Measurements from ENCODE around the gene HOXA10.

The HOXA10 gene

GRCh38 chr7:27143023-27143949, 30.8 kb downstream of the HOXA10 start, which contains the start of gene HOXA5:
TSS of gene HOXA5 (minus strand) at chr7:27143681. CDS start at chr7:27143607, 74 bp downstream.
- no peak for FAIRE-seq

GRCh38 chr7:27142580-27143022, 31.5 kb downstream of the HOXA10 start:
- no peak for FAIRE-seq

- no peak for FAIRE-seq
Observed at GRCh38 chr7:27141923-27142579, 32.1 kb downstream of the HOXA10 start.

DNA sequence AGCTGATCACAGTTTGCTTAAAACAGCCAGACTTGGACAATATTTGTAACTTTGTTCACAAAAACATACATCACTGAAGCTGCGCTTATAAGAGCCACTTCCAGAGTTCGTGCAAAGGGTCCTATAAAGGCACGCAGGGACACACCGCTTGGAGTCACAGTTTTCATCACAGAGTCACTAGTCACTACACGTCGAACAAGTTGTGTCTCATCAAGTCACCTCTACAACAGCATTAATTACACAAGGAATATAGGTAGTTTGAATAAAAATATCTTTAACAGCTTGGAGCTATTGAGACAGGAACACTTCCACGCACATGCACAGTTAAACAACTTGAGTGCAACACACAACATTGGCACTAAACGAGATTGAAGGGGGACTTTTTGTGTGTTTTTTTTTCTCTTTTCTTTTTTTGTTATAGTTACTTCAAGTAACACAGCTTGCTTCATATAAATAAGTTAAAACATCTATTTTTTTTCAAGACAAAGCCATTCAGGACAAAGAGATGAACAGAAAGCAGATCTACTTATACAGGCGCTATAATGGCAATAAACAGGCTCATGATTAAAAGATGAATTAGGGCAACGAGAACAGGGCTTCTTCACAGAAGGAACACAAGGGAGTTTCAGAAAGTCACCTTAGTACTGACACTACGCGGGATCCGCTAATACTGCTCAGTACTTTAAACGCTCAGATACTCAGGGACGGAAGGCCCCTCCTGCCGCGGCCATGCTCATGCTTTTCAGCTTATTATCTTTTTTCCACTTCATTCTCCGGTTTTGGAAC, 32.8 kb downstream of the HOXA10 start:
- no peak for FAIRE-seq

GRCh38 chr7:27140126-27140857, 33.8 kb downstream of the HOXA10 start:
- FAIRE-seq: no peak

- FAIRE-seq: no peak
Observed at GRCh38 chr7:27139334-27140125, 34.6 kb downstream of the HOXA10 start.

DNA sequence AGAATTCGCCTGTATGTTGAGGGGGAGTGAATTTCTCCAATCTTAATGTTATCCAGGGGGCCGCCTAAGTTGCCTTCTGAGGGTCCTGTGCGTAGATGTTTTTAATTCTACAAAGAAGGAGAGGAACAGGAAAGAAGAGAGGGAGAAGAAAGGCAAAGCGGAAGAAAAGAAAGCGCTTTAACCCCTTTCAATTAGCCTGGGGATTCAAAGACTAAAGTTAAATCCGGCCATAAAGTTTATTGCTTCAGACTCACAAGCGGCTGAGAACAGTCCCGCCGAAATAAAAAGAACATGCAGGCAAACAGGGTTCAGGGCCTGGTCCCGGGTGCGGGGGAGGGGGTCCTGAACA, 35.2 kb downstream of the HOXA10 start:
- FAIRE-seq: no peak

- no peak for FAIRE-seq
Observed at GRCh38 chr7:27138472-27138871, 35.6 kb downstream of the HOXA10 start.

DNA sequence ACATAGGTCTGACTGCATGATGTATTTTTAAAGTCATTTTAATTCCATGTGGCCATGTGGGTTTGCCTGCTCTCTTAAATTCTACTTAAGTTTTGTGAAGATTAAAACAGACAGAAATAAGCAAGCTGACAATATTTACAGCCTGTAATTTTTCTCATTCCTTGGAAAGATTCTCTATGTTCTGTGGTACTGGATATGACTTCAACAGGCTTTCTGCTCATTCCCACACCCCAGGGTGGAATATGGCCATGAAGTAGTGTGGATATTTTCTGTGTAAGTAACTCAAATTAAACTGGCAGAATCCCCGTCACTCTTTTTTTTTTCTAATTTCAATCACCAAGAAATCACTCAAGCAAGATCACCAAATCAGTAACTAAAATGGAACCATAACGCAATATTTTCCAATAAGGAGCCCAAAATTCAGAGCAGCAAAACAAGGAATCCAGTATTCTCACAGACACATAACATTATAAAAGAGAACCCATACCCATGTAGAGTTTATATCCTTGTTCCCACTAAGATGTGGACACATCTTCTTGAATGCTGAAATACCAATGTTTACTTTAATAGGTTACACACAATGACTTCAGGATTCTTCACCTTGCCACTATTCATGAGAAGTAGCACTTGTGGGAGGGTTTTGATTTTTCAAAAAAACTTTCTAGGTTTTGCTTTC, 36.3 kb downstream of the HOXA10 start:
- no peak for FAIRE-seq

- FAIRE-seq: no peak
Observed at GRCh38 chr7:27134392-27134791, 39.7 kb downstream of the HOXA10 start.

- no peak for FAIRE-seq
Observed at GRCh38 chr7:27133409-27134231, 40.5 kb downstream of the HOXA10 start.

- no peak for FAIRE-seq
Observed at GRCh38 chr7:27132978-27133377, 41.1 kb downstream of the HOXA10 start.

- FAIRE-seq: no peak
Observed at GRCh38 chr7:27132214-27132613, 41.9 kb downstream of the HOXA10 start.

DNA sequence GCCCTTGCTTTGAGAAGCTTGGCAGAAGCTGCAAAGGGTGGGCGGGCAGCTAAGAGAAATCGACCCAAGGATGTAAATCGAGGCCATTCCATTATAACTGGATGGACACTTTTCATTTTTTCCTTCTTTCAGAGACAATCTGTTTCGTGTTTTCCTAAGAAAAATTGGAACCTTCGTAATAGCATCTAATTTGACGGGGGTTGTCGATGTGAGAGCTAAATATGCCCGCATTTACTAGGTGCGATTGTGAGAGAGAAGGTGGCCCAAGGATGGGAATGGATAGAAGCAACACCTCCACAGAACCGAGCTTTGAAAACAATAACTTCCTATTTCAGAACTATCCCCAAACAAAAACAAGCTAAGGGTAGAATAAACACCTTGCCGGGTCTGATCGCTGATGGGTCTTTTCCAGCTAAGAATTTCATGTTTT, 42.7 kb downstream of the HOXA10 start:
- no peak for FAIRE-seq

DNA sequence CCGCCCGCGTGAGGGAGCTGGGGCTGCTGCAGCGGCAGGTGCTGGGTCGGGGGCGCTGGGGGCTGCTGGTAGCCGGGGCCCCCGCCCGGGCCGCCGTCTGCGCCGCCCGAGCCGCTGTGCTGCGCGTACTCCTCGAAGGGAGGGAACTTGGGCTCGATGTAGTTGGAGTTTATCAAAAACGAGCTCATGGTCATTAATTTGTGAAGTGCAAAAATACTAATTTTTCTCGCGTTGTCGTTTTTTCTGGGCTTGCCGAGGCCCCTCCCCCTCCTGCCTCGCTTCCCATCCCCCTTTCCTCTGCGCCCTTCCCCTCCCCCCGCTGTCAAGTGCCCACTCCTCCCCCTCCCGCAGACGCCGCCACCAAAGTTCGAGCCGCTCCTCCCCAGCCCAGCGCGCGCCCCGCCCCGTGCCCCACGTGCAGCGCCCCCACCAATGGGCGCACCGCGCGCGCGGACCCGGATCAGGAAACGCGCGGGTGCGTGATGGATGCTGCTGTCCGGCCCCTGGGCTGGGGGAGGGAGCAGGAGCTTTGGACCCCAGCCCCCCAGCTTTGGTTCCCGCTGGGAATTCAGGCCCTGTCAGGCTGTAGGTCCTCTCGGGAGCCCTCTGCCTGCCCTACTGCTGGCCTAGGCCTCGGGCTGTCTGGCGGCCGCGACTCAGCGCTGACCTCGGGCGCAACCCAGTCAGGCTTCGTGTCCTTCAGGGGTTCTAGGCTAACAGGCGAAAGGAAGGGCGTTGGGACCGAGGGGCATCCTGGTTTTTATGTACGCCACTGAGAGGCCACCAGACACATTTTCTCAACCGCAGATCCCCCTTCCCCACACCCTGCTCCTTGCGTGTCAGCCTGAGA, 43.4 kb downstream of the HOXA10 start, which contains the start of gene HOXA4:
TSS of gene HOXA4 (minus strand) at position 218 of the 850 bp plus-strand sequence. CDS start at position 194, 24 bp downstream.
- no peak for FAIRE-seq

DNA sequence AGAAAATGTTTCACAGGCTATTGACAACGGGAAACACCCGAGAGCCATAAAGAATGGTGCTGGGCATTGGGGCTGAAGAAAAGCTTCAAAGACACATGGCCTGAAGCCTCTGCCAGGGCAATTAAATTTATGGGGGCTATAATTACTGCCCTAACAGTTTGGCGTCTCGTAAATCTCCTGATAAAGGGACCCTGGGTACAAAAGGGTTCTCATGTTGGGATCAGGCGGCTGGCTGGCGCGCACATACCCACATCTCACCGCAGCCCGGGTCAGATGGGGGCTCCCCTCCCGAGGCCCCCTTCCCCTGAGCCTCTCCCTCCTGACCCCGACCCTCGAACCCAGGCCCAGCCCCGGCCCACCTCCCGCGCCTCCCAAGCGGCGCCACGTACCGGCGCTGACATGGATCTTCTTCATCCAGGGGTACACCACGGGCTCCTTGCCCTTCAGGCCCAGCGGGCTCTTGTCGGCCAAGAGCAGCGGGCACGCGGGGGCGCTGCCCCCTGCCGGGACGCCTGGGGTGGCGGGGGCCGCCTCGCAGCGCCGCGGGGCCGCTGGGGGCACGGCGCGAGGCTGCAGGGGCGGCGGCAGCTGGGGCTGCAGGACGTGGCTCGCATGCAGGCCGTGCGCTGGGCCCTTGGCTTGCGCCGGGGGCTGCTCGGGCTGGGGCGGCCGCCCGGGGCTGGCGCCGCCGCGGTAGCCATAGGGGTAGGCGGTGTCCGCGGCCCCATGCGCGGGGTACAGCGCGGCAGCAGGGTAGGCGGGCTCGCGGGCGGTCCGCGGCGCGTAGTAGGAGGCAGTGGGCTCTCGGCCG, 44.2 kb downstream of the HOXA10 start:
- FAIRE-seq: no peak

- FAIRE-seq: no peak
Observed at GRCh38 chr7:27128776-27129728, 45.1 kb downstream of the HOXA10 start.
